ENCODE results near the gene KCNIP3.

Gene KCNIP3

GRCh38 chr2:95278051-95278471 is 19.1 kb upstream of the KCNIP3 start:
- H2AK5ac ChIP-seq (ENCODE audit: low read depth, low read length), result peak overlapping the region; percentile 38
- no peak overlapping the region for H3K4me2 ChIP-seq (ENCODE audit: insufficient read depth, low read length, poor library complexity, severe bottlenecking)
- H3K4me1 ChIP-seq (ENCODE audit: control insufficient read depth in 2 of 2, insufficient read depth in 1 of 2, low read depth in 1 of 2, low read length in 2 of 2), result no peaks in the 10 kb centered on the region
- DNase-seq (ENCODE audit: low spot score), result no peak
- H3K18ac ChIP-seq (ENCODE audit: low read length), result no peak overlapping the region
- no peaks in the 10 kb centered on the region for H3K79me1 ChIP-seq (ENCODE audit: low read depth, low read length)
- no peak overlapping the region for H3K4me3 ChIP-seq (ENCODE audit: low read length in 2 of 2)
- H3K27me3 ChIP-seq (ENCODE audit: control insufficient read depth in 3 of 3, insufficient read depth in 3 of 3, low read depth in 1 of 3, low read length in 3 of 3), result no peaks in the 10 kb centered on the region
- no peak overlapping the region for H2BK120ac ChIP-seq (ENCODE audit: low read depth, low read length)
- H3K9me3 ChIP-seq (replicated peaks in 1 of 2; ENCODE audit: control insufficient read depth in 2 of 2, insufficient read depth in 1 of 2, low read depth in 1 of 2, low read length in 2 of 2), result no peaks in the 10 kb centered on the region
- H2AFZ ChIP-seq (ENCODE audit: low read length), result no peak overlapping the region
- H2BK12ac ChIP-seq (ENCODE audit: low read length), result no peak overlapping the region
- H3K23ac ChIP-seq (ENCODE audit: low read depth, low read length, poor library complexity), result peak overlapping the region; percentile 17
- no peaks in the 10 kb centered on the region for H3K36me3 ChIP-seq (replicated peaks in 1 of 2; ENCODE audit: control insufficient read depth in 2 of 2, insufficient read depth in 2 of 2, low read length in 2 of 2)
- peak overlapping the region; percentile 10 for H2BK5ac ChIP-seq (ENCODE audit: low read length)
- H2BK15ac ChIP-seq (ENCODE audit: low read length), result no peak overlapping the region
- no CpG with 5 or more reads among the region's 7 CpGs for WGBS, 2 donors (ENCODE audit: extremely low coverage in 2 of 2, insufficient read length in 2 of 2, insufficient replicate concordance in 1 of 2)
- no peak overlapping the region for H3K27ac ChIP-seq (replicated peaks; ENCODE audit: low read length)
- H3K4ac ChIP-seq (ENCODE audit: low read length), result no peak overlapping the region
- no peak overlapping the region for H3K9ac ChIP-seq (ENCODE audit: low read depth, low read length, poor library complexity)
- no peak overlapping the region for H4K91ac ChIP-seq (ENCODE audit: low read depth, low read length, poor library complexity)
- no peak overlapping the region for H4K8ac ChIP-seq (ENCODE audit: low read depth, low read length)
- H3K14ac ChIP-seq (ENCODE audit: low read length), result peak overlapping the region; percentile 87

GRCh38 chr2:95278637-95279225 is 18.4 kb upstream of the KCNIP3 start:
- Histone ChIP-seq H3K27ac (replicated peaks; ENCODE audit: low read length) (no peak overlapping the region), H3K4ac (ENCODE audit: low read length) (no peak overlapping the region), H3K79me1 (ENCODE audit: low read depth, low read length) (no peaks in the 10 kb centered on the region), H3K4me3 (ENCODE audit: low read length in 2 of 2) (no peak overlapping the region), H2BK120ac (ENCODE audit: low read depth, low read length) (no peak overlapping the region), H3K14ac (ENCODE audit: low read length) (peak overlapping the region; percentile 84), H3K27me3 (ENCODE audit: control insufficient read depth in 3 of 3, insufficient read depth in 3 of 3, low read depth in 1 of 3, low read length in 3 of 3) (no peaks in the 10 kb centered on the region), H2BK15ac (ENCODE audit: low read length) (no peak overlapping the region), H3K18ac (ENCODE audit: low read length) (peak overlapping the region; percentile 71), H2AFZ (ENCODE audit: low read length) (no peak overlapping the region), H3K23ac (ENCODE audit: low read depth, low read length, poor library complexity) (no peak overlapping the region), H3K36me3 (replicated peaks in 1 of 2; ENCODE audit: control insufficient read depth in 2 of 2, insufficient read depth in 2 of 2, low read length in 2 of 2) (no peaks in the 10 kb centered on the region), H3K4me2 (ENCODE audit: insufficient read depth, low read length, poor library complexity, severe bottlenecking) (no peak overlapping the region), H3K9ac (ENCODE audit: low read depth, low read length, poor library complexity) (no peak overlapping the region), H2BK5ac (ENCODE audit: low read length) (no peak overlapping the region), H2AK5ac (ENCODE audit: low read depth, low read length) (no peak overlapping the region), H3K4me1 (ENCODE audit: control insufficient read depth in 2 of 2, insufficient read depth in 1 of 2, low read depth in 1 of 2, low read length in 2 of 2) (no peaks in the 10 kb centered on the region), H4K91ac (ENCODE audit: low read depth, low read length, poor library complexity) (no peak overlapping the region), H3K9me3 (replicated peaks in 1 of 2; ENCODE audit: control insufficient read depth in 2 of 2, insufficient read depth in 1 of 2, low read depth in 1 of 2, low read length in 2 of 2) (no peaks in the 10 kb centered on the region), H2BK12ac (ENCODE audit: low read length) (no peak overlapping the region), H4K8ac (ENCODE audit: low read depth, low read length) (no peak overlapping the region)
- WGBS, 2 donors (ENCODE audit: extremely low coverage in 2 of 2, insufficient read length in 2 of 2, insufficient replicate concordance in 1 of 2), result no CpG with 5 or more reads among the region's 12 CpGs
- no peak for DNase-seq (ENCODE audit: low spot score)

- H3K27me3 ChIP-seq (ENCODE audit: control insufficient read depth in 3 of 3, insufficient read depth in 3 of 3, low read depth in 1 of 3, low read length in 3 of 3), result no peaks in the 10 kb centered on the region
- H3K79me1 ChIP-seq (ENCODE audit: low read depth, low read length), result no peaks in the 10 kb centered on the region
- peak overlapping the region; percentile 23 for H2BK12ac ChIP-seq (ENCODE audit: low read length)
- H2BK5ac ChIP-seq (ENCODE audit: low read length), result no peak overlapping the region
- H2AFZ ChIP-seq (ENCODE audit: low read length), result no peak overlapping the region
- no peak overlapping the region for H2BK120ac ChIP-seq (ENCODE audit: low read depth, low read length)
- no CpG with 5 or more reads among the region's 19 CpGs for WGBS, 2 donors (ENCODE audit: extremely low coverage in 2 of 2, insufficient read length in 2 of 2, insufficient replicate concordance in 1 of 2)
- DNase-seq (ENCODE audit: low spot score), result no peak
- no peak overlapping the region for H2AK5ac ChIP-seq (ENCODE audit: low read depth, low read length)
- H3K18ac ChIP-seq (ENCODE audit: low read length), result no peak overlapping the region
- no peak overlapping the region for H4K8ac ChIP-seq (ENCODE audit: low read depth, low read length)
- no peaks in the 10 kb centered on the region for H3K4me1 ChIP-seq (ENCODE audit: control insufficient read depth in 2 of 2, insufficient read depth in 1 of 2, low read depth in 1 of 2, low read length in 2 of 2)
- no peak overlapping the region for H2BK15ac ChIP-seq (ENCODE audit: low read length)
- H3K4me2 ChIP-seq (ENCODE audit: insufficient read depth, low read length, poor library complexity, severe bottlenecking), result no peak overlapping the region
- H3K36me3 ChIP-seq (replicated peaks in 1 of 2; ENCODE audit: control insufficient read depth in 2 of 2, insufficient read depth in 2 of 2, low read length in 2 of 2), result no peaks in the 10 kb centered on the region
- no peaks in the 10 kb centered on the region for H3K9me3 ChIP-seq (replicated peaks in 1 of 2; ENCODE audit: control insufficient read depth in 2 of 2, insufficient read depth in 1 of 2, low read depth in 1 of 2, low read length in 2 of 2)
- H3K27ac ChIP-seq (replicated peaks; ENCODE audit: low read length), result no peak overlapping the region
- no peak overlapping the region for H3K9ac ChIP-seq (ENCODE audit: low read depth, low read length, poor library complexity)
- H3K14ac ChIP-seq (ENCODE audit: low read length), result no peak overlapping the region
- H3K23ac ChIP-seq (ENCODE audit: low read depth, low read length, poor library complexity), result no peak overlapping the region
- H3K4me3 ChIP-seq (ENCODE audit: low read length in 2 of 2), result no peak overlapping the region
- H3K4ac ChIP-seq (ENCODE audit: low read length), result no peak overlapping the region
- H4K91ac ChIP-seq (ENCODE audit: low read depth, low read length, poor library complexity), result no peak overlapping the region
Observed at GRCh38 chr2:95279435-95280035, 17.6 kb upstream of the KCNIP3 start.

- peak overlapping the region; percentile 35 for H2BK12ac ChIP-seq (ENCODE audit: low read length)
- H3K4me3 ChIP-seq (ENCODE audit: low read length in 2 of 2), result no peak overlapping the region
- H3K36me3 ChIP-seq (replicated peaks in 1 of 2; ENCODE audit: control insufficient read depth in 2 of 2, insufficient read depth in 2 of 2, low read length in 2 of 2), result no peaks in the 10 kb centered on the region
- peak overlapping the region; percentile 49 for H2BK15ac ChIP-seq (ENCODE audit: low read length)
- H3K27ac ChIP-seq (replicated peaks; ENCODE audit: low read length), result no peak overlapping the region
- no peak overlapping the region for H3K4me2 ChIP-seq (ENCODE audit: insufficient read depth, low read length, poor library complexity, severe bottlenecking)
- no peaks in the 10 kb centered on the region for H3K9me3 ChIP-seq (replicated peaks in 1 of 2; ENCODE audit: control insufficient read depth in 2 of 2, insufficient read depth in 1 of 2, low read depth in 1 of 2, low read length in 2 of 2)
- H3K18ac ChIP-seq (ENCODE audit: low read length), result peak overlapping the region; percentile 62
- WGBS, 2 donors (ENCODE audit: extremely low coverage in 2 of 2, insufficient read length in 2 of 2, insufficient replicate concordance in 1 of 2), result no CpG with 5 or more reads among the region's 8 CpGs
- no peaks in the 10 kb centered on the region for H3K79me1 ChIP-seq (ENCODE audit: low read depth, low read length)
- peak overlapping the region; percentile 48 for H2BK5ac ChIP-seq (ENCODE audit: low read length)
- H3K23ac ChIP-seq (ENCODE audit: low read depth, low read length, poor library complexity), result peak overlapping the region; percentile 70
- H2AFZ ChIP-seq (ENCODE audit: low read length), result no peak overlapping the region
- no peak overlapping the region for H4K91ac ChIP-seq (ENCODE audit: low read depth, low read length, poor library complexity)
- H3K14ac ChIP-seq (ENCODE audit: low read length), result peak overlapping the region; percentile 50
- no peaks in the 10 kb centered on the region for H3K27me3 ChIP-seq (ENCODE audit: control insufficient read depth in 3 of 3, insufficient read depth in 3 of 3, low read depth in 1 of 3, low read length in 3 of 3)
- peak overlapping the region; percentile 4 for H3K9ac ChIP-seq (ENCODE audit: low read depth, low read length, poor library complexity)
- DNase-seq (ENCODE audit: low spot score), result no peak
- H4K8ac ChIP-seq (ENCODE audit: low read depth, low read length), result no peak overlapping the region
- H2BK120ac ChIP-seq (ENCODE audit: low read depth, low read length), result no peak overlapping the region
- H3K4ac ChIP-seq (ENCODE audit: low read length), result no peak overlapping the region
- no peaks in the 10 kb centered on the region for H3K4me1 ChIP-seq (ENCODE audit: control insufficient read depth in 2 of 2, insufficient read depth in 1 of 2, low read depth in 1 of 2, low read length in 2 of 2)
- H2AK5ac ChIP-seq (ENCODE audit: low read depth, low read length), result no peak overlapping the region
Observed at GRCh38 chr2:95281071-95281470, 16.1 kb upstream of the KCNIP3 start.

Measured in neuronal stem cell (in vitro differentiated cells).